HG03097 (cell line): ENCODE data around the gene CEPT1.

Experiments used
- ATAC-seq: cut with Tn5 transposase; IDR thresholded peaks from one replicate; pipeline ENCODE4 v1.9.1; 2021; ENCODE audit not compliant: unreplicated experiment, low FRiP score

Gene CEPT1

GRCh38 chr1:111145963-111146768 lies 6.1 kb downstream of the CEPT1 start:
- ATAC-seq: no peak

DNA sequence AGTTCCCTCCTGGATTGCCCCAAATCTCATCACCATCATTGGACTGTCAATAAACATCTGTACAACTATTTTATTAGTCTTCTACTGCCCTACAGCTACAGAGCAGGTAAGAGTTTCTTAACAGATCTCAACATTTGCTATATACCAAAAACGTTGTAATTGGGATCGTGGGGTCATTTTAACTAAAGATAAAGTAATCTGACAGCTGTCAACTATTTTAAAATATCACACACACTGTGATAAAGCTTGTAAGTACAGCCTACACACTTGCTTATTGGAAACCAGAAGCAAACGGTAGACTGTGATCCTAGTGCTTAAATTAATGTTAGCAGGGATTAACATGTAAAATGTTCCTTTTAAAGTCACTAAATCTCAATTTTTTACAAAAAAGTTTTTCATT lies 7.9 kb downstream of the CEPT1 start:
- ATAC-seq: no peak

GRCh38 chr1:111148376-111148881 lies 8.4 kb downstream of the CEPT1 start:
- no peak for ATAC-seq

- no peak for ATAC-seq
Observed at GRCh38 chr1:111151838-111152237, 11.8 kb downstream of the CEPT1 start.

DNA sequence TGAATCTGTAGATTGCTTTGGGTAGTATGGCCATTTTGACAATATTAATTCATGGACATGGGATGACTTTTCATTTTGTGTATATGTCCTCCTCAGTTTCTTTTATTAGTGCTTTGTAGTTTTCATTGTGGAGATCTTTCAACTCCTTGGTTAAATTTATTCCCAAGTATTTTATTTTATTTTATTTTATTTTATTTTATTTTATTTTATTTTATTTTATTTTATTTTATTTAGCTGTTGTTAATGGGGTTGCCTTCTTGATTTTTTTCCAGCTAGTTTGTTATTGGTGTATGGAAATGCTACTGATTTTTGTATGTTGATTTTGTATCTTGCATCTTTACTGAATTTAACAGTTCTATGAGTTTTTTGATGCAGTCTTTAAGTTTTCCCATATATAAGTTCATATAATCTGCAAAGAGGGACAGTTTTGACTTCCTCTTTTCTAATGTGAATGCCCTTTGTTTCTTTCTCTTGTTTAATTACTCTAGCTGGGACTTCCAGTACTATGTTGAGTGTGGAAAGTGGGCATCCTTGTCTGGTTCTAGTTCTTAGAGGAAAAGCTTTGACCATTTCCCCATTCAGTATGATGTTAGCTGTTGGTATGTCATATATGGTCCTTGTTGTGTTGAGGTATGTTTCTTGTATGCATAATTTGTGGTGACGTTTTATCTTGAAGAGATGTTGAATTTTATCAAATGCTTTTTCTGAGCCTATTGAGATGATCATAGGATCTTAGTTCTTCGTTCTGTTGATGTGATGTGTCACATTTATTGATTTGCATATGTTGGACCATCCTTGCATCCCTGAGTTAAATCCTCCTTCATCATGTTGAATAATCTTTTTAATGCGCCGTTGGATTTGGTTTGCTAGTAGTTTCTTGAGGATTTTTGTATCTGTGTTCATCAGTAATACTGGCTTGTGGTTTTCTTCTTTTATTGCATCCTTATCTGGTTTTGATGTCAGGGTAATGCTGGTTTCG lies 14.3 kb downstream of the CEPT1 start:
- ATAC-seq: no peak

DNA sequence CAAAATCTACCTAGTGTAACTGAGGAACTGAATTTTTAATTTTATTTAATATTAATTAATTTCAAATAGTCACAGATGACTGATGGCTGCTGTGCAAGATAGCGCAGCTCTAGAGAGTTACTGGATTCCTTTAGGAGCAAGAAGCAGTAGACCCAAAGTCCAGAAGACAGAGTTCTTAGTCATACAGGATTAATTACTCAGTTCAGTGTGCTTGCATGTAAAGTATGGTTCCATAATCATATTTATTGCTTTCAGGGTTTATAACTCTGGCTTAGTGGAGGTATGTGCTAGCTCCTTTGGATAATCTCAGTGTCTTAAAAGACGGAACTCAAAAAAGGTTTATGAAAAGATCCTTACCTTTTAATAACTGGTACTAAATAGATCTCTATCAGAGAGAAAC lies 17.4 kb downstream of the CEPT1 start:
- no peak for ATAC-seq

GRCh38 chr1:111161843-111162487 lies 21.9 kb downstream of the CEPT1 start:
- ATAC-seq: no peak

DNA sequence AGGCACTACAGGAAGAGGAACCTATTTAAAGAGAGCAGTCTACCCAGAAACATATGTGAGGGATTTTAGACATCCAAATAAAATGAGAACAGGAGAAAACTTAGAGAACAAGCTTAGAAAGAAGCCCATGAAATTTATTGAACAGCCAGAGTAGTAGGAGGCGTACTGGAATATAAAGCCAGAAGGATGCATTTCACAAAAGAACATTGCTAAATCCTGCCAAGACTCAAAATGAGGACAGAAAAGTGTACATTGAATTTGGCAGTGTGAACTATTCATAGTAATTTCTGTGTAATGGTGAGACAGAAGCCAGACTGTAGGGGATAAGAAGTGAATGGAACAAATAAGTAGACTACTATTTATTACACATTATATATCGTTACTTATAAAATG lies 22.5 kb downstream of the CEPT1 start:
- no peak for ATAC-seq

DNA sequence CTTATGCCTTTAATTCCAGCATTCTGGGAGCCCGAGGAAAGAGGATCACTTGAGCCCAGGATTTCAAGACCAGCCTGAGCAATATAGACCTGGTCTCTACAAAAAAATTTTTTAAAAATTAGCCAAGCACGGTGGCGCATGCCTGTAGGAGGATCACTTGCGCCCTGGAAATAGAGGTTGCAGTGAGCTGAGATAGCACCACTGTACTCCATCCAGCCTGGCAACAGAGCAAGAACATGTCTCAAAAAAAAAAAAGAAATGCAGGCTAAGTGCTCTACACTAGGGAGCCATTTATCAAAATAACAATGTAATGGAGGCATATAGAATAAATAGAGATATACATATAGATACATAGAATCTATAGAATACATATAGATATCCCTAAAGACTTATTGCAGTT lies 23.3 kb downstream of the CEPT1 start:
- ATAC-seq: no peak

GRCh38 chr1:111164151-111164550 lies 24.1 kb downstream of the CEPT1 start:
- ATAC-seq: no peak

GRCh38 chr1:111172463-111172862 lies 32.4 kb downstream of the CEPT1 start:
- ATAC-seq: no peak

- ATAC-seq: no peak
Observed at GRCh38 chr1:111174070-111174469, 34.0 kb downstream of the CEPT1 start.

DNA sequence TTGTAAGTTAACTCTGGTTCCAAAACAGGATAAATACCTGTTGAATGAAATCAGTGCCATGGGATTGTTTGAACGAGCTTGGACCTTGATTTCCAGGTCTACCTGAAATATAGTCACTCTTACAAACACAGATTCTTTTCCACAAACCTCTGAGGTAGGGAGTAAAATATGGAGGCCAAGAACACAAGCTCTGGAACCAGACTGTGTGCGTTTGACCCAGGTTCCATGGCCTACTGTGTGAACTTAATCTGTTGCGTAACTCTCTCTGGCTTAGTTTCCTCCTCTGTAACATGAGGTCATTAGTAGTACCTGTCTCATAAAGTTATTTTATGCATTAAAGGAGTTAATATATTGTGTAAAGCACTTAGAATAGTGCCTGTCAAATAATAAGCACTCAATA lies 35.3 kb downstream of the CEPT1 start:
- no peak for ATAC-seq

DNA sequence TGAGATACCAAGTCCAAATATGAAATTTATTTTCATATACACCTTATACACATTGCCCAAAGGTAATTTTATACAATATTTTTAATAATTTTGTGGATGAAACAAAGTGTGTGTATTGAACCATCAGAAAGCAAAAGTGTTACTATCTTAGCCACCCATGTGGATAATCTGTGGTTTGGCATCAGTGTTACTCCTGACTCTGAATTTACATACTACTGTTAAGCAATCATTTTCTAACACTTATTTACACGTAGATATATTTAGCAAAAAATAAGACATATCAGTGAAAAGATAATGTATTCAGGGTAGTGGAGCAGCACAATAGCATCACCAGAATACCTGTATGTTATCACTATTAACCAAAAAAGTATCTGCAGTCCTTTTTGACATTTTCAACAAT lies 36.7 kb downstream of the CEPT1 start:
- no peak for ATAC-seq

GRCh38 chr1:111179968-111180533 lies 40.0 kb downstream of the CEPT1 start:
- ATAC-seq: no peak

DNA sequence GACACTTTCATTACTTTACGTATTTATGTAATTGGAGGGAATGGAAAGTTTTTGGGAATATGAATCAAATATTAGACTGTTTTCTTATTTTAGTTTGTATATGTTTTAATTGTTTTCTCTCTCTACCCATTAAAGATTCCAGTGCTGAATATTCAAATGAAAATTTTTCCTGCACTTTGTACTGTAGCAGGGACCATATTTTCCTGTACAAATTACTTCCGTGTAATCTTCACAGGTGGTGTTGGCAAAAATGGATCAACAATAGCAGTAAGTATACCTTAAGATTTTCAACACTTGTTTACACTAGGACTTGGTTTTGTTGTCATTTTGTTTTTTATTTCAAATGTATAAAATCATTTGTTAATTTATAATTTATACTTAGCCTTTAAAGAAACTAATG lies 42.0 kb downstream of the CEPT1 start:
- ATAC-seq: no peak

- no peak for ATAC-seq
Observed at GRCh38 chr1:111183308-111184069, 43.5 kb downstream of the CEPT1 start.

- ATAC-seq: no peak
Observed at GRCh38 chr1:111184663-111185062, 44.6 kb downstream of the CEPT1 start.

GRCh38 chr1:111190931-111191451 lies 51.0 kb downstream of the CEPT1 start:
- ATAC-seq: no peak

DNA sequence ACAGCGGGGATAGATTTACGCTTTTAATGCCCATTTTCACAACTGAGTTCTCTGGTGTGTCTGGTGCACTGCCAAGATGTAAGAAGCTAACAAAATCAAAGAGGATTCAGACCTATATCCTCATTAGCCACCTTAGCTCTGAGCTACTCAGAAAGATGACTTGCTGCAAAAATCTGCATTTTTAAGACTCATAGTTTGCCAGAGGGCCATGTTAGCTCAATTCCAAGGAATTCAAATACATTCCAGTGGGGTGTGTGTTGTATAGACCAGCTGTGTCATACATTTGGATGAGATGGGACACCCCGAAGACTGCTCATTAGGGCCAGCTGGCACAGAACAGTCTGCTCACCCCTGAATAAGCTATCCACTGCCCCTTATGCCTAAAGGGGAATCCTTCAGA lies 51.5 kb downstream of the CEPT1 start:
- ATAC-seq: no peak
